Activated CD8-positive, alpha-beta memory T cell treated with anti-CD3 and anti-CD28 coated beads for 36 hours (primary cell): ENCODE data around the gene EIF3F. TPM values are rescaled to one million over a fixed set of nuclear protein-coding genes. Genes with fewer than 3 reads are reported as not detected.

Source experiments
- CTCF ChIA-PET: fragments of 350-600 bp; sonication (Branson Sonifier 250); formaldehyde crosslinking; loops from one replicate; lab custom pipeline; 2021; ENCODE audit warnings: antibody characterized with exemption; lab: Charles Lee
- POLR2A ChIA-PET: fragments of 350-600 bp; sonication (Branson Sonifier 250); formaldehyde crosslinking; loops from one replicate; lab custom pipeline; 2021; ENCODE audit warnings: antibody characterized with exemption; lab: Charles Lee
- total RNA-seq, 2 experiments: library from RNA; stranded (reverse); gene quantifications; one replicate each; pipeline ENCODE4 v1.2.3, GENCODE V29; 2021

Gene EIF3F
- total RNA-seq, 2 experiments from 2014 or later = 290 to 291 TPM

GRCh38 chr11:8017071-8017470, 29.9 kb downstream of the EIF3F start:
- POLR2A ChIA-PET = no interaction called here
- CTCF ChIA-PET = interaction anchor here (1.5 to 3.6 kb wide), 2 partner anchors 11 to 16 kb away, joined by 5 to 20 read pairs; no protein-coding TSS in a partner anchor

GRCh38 chr11:8017894-8018483, 30.9 kb downstream of the EIF3F start:
- POLR2A ChIA-PET = no interaction called here
- CTCF ChIA-PET = interaction anchor here (1.0 to 3.6 kb wide), 4 partner anchors 11 to 87 kb away, joined by 3 to 20 read pairs (median 4); no protein-coding TSS in a partner anchor

GRCh38 chr11:8018484-8019313, 31.6 kb downstream of the EIF3F start:
- ChIA-PET CTCF (interaction anchor here (1.0 to 3.6 kb wide), 5 partner anchors 12 to 87 kb away, joined by 3 to 20 read pairs (median 4); no protein-coding TSS in a partner anchor), POLR2A (no interaction called here)

GRCh38 chr11:8019314-8020243, 32.4 kb downstream of the EIF3F start:
- ChIA-PET POLR2A (no interaction called here), CTCF (interaction anchor here (1.5 kb wide), 1 partner anchor 13 kb away, joined by 4 read pairs; no protein-coding TSS in a partner anchor)

- ChIA-PET POLR2A (no interaction called here), CTCF (no interaction called here)
These were observed 33.1 kb downstream of the EIF3F start for GRCh38 chr11:8020244-8020597.

DNA sequence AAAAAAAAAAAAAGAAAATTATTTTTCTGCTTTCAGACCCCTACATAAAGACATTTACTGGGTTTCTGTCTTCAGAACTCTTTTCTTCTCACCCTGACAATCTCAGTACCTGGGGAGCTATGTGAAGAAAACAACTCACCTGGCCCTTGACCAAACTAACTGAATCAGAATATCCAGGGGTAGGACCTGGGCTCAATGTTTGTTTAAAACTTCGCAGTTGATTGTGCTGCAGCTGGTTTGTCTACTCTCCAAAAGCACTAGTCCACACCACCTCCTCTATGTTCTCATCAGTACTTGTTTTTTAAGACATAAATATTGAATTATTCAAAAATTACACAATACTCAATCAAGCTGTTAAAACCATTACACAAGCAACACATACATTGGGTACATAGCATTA, 34.8 kb downstream of the EIF3F start:
- CTCF ChIA-PET = interaction anchor here (0.6 to 3.2 kb wide), 5 partner anchors 8 to 77 kb away, joined by 3 to 12 read pairs (median 3); no protein-coding TSS in a partner anchor
- POLR2A ChIA-PET = no interaction called here

GRCh38 chr11:8022876-8023275, 35.7 kb downstream of the EIF3F start:
- ChIA-PET CTCF (interaction anchor here (1.2 to 3.2 kb wide), 2 partner anchors 11 to 76 kb away, joined by 3 to 12 read pairs; no protein-coding TSS in a partner anchor), POLR2A (no interaction called here)

GRCh38 chr11:8023831-8024555, 36.9 kb downstream of the EIF3F start:
- CTCF ChIA-PET = interaction anchor here (1.5 to 3.2 kb wide), 2 partner anchors 10 to 66 kb away, joined by 3 to 12 read pairs; no protein-coding TSS in a partner anchor
- POLR2A ChIA-PET = no interaction called here

- ChIA-PET POLR2A (no interaction called here), CTCF (interaction anchor here (3.2 kb wide), 1 partner anchor 8 kb away, joined by 12 read pairs; no protein-coding TSS in a partner anchor)
These were observed 38.0 kb downstream of the EIF3F start for GRCh38 chr11:8025123-8025522.

DNA sequence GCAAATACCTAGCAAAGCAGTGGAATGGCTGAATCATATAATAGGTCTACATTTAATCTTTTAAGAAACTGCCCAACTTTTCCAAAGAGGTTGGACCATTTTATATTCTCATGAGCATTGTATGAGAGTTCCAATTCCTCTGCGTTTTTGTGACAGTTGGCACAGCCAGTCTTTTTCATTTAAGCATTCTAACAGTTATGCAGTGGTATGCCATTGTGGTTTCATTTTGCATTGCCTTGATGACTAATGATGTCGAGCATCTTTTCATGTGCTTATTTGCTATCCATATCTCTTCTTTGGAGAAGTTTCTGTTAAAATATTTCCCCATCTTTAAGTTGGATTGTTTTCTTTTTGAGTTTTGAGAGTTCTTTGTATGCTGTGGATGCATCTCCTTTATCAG, 38.7 kb downstream of the EIF3F start:
- ChIA-PET CTCF (no interaction called here), POLR2A (no interaction called here)

DNA sequence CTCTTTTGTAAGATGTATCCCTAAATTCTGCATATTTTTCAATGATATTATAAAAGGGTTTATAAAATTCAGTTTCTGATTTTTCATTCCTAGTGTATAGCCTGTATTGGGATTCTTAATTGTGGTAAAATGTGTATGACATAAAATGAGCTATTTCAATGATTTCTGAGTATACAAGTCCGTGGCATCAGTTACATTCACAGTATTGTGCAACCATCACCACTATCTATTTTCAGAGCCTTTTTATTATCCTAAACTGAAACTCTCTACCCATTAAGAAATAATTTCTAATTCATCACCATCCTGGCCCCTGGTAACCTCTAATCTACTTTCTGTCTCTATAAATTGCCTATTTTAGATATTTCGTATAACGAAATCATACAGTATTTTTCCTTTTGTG, 39.8 kb downstream of the EIF3F start:
- ChIA-PET CTCF (no interaction called here), POLR2A (no interaction called here)

- POLR2A ChIA-PET = no interaction called here
- CTCF ChIA-PET = no interaction called here
These were observed 41.6 kb downstream of the EIF3F start for GRCh38 chr11:8028766-8029165.

GRCh38 chr11:8030526-8031247, 43.5 kb downstream of the EIF3F start:
- ChIA-PET CTCF (interaction anchor here (1.1 to 1.6 kb wide), 2 partner anchors 31 to 58 kb away, joined by 3 read pairs; no protein-coding TSS in a partner anchor), POLR2A (no interaction called here)

DNA sequence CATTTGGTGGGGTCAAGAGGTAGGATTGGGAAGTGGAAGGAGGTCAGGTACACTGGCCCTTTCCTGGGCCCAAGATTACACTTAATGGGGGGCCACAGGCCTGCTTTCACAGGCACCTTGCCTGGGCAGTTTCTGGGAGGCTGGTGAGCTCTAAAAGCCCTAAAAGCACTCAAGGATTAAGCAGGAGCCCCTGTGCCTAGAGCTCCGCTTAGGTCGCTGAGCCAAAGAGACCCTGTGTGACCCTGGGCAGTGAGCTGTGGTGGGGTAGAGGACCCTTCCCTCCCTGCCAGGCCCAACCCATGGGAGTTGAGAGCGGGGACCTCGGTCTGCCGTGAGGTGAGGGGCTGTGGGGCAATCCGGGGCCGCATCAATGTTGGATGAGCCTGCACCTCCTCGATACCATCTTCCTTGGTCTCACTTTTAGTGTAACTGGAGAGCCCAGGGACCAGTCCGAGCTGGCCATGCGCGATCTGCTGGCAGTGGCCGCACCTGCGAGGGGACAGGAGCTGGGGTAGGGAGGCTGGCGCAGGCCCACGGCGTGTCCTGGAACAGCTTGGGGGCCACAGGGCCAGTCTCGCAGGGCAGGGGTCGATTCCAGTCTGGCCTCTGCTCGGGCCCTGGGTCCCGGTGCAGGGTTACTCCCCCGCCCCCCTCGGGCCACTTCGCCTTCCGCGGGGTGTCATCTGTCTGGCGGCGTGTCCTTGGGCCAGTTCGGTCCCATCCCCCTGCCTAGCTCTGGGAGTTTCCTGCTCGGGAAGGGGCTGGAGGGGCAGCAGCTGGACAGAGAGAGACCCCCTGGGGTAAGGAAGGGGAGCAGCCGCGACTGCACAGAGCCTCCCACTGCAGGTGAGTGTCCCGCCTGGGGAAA, 44.3 kb downstream of the EIF3F start:
- CTCF ChIA-PET = interaction anchor here (1.1 kb wide), 1 partner anchor 58 kb away, joined by 3 read pairs; no protein-coding TSS in a partner anchor
- POLR2A ChIA-PET = no interaction called here

DNA sequence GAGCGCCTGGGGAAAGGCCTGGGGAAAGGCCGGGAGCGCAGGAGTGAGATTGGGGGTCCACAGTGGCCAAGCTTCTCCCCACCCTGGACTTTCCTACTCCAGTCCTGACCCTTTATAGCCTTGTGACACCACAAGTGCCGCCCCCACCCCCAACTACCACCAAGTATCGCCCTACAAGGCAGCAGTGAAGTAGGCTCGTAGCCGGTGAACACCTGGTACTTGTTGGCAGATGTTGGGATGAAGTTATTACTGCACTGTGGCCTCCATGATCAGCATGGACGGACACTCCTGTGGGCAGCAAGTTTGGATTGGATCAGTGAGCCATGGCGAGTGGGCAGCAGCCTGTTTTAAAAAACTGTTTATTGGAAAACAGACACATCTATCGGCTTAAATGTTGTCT, 45.0 kb downstream of the EIF3F start:
- ChIA-PET POLR2A (no interaction called here), CTCF (interaction anchor here (1.1 to 2.7 kb wide), 3 partner anchors 8 to 59 kb away, joined by 3 to 26 read pairs (median 12); no protein-coding TSS in a partner anchor)

GRCh38 chr11:8032576-8033304, 45.6 kb downstream of the EIF3F start:
- CTCF ChIA-PET = interaction anchor here (0.8 to 2.8 kb wide), 13 partner anchors 9 to 171 kb away, joined by 3 to 41 read pairs (median 5); no protein-coding TSS in a partner anchor
- POLR2A ChIA-PET = no interaction called here
